Thyroid gland (tissue), 4 donors: ENCODE results near the gene RXFP4.

Experiments
- CTCF ChIP-seq, 6 experiments: fragments of 200-600 bp in 3 of 6; fragments of 450-650 bp in 3 of 6; sonication (generic) in 3 of 6; IDR thresholded peaks; one replicate each; pipeline ENCODE4 v1.5.1; 2016 to 2019; ENCODE audit warnings: antibody characterized with exemption in 6 of 6, mild to moderate bottlenecking in 2 of 6, inconsistent platforms in 1 of 6, moderate library complexity in 1 of 6
- POLR2A ChIP-seq, 2 donors: fragments of 450-650 bp; IDR thresholded peaks; one replicate each; pipeline ENCODE4 v1.6.1; 2017; ENCODE audit warnings: antibody characterized with exemption in 2 of 2, mild to moderate bottlenecking in 2 of 2, moderate library complexity in 1 of 2

GRCh38 chr1:155966135-155966534, 24.7 kb downstream of the RXFP4 start:
- no peak for TF ChIP-seq CTCF (IDR thresholded peaks at IDR 0.05)
- no peak for TF ChIP-seq POLR2A (IDR thresholded peaks at IDR 0.05)
